GM19043 (cell line): ENCODE measurements around the gene CTNND2.
"Not testable (repeated sequence)": the region's sequence is repeated elsewhere in the genome, so short reads cannot be mapped to it uniquely, and the experiment has no call there.

Experiments
- ATAC-seq: cut with Tn5 transposase; IDR thresholded peaks from one replicate; pipeline ENCODE4 v1.9.1; 2021; ENCODE audit warnings: low read depth; ENCODE audit not compliant: unreplicated experiment

Gene CTNND2

DNA sequence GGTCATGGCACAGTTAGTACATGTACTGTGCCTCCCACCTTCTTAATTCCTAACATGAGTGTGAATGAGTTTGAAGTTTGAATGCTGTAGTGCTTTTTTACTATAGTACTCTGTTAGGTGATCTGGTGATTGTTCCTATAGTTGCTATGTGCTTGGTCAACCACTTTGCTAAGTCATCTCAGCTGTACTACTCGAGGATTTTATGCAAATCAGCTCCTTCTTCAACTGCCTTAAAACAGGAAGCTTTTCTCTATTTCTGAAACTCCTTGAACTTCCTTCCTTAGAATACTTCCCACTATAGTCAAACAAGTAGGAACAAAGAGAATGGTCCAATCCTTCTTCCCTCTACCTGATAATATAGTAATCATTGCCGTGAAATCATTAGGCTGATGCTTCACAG lies 219.6 kb downstream of the CTNND2 start:
- no peak for ATAC-seq

DNA sequence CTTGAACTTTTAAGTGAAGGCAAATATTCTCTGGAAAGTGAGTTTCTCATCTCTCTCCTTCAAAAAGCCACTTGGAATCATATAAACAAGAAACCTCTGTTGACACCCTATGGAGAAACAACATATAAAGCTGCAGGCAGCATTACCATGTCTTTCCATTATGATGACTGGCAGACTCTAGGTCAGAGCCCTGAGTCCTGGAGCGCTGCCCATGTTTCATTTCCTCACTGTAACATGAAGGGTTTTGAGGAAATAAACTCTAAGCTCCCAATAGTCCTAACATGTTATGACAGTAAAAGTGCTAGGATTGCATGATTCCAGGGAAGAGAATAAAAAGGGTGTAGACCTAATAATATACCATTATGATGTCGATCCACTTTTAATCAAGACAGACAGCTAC lies 220.6 kb downstream of the CTNND2 start:
- no peak for ATAC-seq

GRCh38 chr5:11681796-11682195 lies 222.4 kb downstream of the CTNND2 start:
- no peak for ATAC-seq

DNA sequence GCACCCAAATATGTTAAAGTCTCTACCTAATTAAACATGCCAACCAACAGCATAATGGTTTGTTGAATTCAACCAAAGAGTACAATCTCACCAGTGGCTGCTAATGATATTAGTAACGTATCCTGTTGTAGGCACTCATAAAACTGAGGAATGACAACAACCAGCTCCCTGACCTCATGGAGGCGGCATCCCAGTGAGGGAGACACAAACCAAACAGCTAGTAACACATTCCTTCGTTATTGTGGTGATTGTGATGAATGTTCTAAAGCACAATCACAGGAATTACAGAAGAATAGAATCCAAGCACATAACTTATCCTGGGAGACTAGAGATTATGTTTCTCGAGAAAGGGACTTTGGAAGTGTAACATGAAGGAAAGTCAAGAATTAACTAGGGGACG lies 224.6 kb downstream of the CTNND2 start:
- no peak for ATAC-seq

DNA sequence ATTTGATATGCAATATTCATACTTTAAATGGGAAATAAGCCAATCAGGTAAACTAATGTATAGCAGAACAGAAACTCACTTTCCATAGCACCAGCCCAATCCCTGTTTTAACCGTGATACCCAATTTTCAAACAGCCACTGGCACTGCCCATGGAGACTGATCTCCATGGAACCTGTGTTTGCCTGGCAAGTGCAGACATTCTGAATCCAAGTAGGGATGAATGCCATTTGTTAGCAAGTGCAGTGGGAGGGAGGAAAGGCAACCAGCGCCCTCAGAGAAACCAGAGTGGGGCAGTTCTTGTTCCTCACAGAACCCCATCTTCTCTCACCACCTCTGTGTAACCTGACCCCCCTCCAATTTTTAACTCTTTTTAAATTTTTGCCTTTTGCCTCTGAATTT lies 229.1 kb downstream of the CTNND2 start:
- no peak for ATAC-seq

DNA sequence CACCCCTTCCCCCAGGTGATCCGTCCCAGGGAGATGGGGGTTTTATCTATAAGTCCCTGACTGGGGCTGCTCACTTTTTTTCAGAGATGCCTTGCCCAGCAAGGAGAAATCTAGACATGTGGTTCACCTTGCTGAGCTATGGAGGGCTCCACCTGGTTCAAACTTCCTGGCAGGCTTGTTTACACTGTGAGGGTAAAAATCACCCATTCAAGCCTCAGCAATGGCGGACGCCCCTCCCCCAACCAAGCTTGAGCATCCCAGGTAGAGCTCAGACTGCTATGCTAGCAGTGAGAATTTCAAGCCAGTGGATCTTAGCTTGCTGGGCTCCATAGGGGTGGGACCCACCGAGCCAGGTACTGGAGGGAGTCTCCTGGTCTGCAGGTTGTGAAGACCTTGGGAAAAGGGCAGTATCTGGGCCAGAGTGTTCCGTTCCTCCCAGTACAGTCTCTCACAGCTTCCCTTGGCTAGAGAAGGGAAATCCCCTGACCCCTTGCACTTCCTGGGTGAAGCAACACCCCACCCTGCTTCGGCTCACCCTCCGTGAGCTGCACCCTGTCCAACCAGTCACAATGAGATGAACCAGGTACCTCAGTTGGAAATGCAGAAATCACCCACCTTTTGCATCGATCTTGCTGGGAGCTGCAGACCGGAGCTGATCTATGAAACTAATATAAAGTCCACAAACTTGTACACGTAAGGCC lies 231.7 kb downstream of the CTNND2 start:
- ATAC-seq, result no peak

DNA sequence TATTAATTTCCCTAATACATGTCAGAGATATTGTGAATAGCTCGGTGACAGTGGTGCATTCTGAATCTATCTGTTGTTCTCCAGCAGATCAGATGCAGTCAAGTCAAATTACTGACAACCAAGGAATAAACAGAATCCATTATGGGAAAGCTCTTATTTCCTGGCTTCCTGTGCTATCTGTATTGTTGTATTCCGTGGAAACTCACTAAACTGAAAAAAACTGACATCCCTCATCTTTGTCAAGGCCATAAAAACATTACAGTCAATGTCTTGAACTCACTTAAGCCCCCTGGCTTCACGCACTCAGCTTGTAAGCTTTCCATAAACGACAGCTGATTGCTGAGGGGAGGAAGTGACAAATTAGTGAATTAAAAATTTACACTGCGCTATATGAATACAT lies 245.9 kb downstream of the CTNND2 start:
- ATAC-seq, result no peak

DNA sequence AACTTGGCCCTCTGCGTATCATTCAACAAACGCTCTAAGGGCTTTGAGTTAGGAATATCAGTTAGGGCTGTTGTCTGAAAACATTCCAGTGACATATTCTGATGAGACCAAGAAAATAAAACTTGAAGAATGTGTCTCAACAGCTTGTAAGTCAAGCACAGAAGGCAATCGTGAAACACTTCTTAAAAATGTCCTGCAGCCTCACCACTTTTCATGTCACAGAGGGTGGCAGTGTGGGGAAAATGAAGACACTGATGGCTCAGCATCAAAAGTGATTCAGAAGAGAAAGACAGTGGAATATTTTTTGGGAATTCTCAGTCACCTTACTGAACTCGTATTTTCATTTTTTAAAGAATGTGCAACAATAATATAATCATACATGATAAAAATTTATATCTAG lies 247.3 kb downstream of the CTNND2 start:
- ATAC-seq, result no peak

GRCh38 chr5:11655681-11656080 lies 248.6 kb downstream of the CTNND2 start:
- no peak for ATAC-seq

- no peak for ATAC-seq
Observed at GRCh38 chr5:11650936-11651335, 253.3 kb downstream of the CTNND2 start.

DNA sequence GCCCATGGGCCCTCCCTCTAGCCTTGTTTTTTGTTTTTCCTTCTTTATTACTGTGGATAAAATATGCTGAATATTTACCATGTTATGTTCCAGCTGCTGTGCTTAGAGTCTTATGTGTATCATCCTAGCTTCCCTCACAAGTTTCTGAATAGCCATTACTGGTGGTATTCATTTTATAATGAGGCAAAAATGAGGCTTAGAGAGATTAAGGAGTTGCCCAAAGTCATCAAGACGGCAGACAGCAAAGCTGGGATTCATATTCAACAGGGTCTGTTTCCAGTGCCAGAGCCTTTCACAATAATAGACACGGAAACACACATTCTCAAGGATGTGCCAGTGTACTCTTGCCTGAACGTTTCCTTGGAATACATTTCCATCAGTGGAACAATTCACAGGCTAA lies 258.1 kb downstream of the CTNND2 start:
- no peak for ATAC-seq

DNA sequence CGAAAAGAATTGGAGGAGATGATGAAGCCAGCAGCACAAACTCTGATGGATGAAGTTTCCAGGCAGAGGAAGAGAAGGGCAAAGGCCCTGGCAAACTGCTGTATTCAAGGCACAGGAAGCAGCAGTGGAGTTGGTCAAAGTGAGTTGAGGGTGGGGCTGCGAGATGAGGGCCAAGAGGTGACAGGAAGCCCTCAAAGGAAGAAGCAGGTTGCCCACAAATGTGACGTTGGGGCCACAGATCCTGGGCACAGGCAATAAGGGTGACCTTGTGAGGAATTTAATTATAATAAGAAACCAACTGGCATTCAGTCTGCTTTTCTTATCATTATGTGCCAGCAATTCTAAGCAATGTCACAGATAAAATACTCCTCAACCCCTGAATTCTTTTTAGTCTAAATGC lies 261.8 kb downstream of the CTNND2 start:
- no peak for ATAC-seq

DNA sequence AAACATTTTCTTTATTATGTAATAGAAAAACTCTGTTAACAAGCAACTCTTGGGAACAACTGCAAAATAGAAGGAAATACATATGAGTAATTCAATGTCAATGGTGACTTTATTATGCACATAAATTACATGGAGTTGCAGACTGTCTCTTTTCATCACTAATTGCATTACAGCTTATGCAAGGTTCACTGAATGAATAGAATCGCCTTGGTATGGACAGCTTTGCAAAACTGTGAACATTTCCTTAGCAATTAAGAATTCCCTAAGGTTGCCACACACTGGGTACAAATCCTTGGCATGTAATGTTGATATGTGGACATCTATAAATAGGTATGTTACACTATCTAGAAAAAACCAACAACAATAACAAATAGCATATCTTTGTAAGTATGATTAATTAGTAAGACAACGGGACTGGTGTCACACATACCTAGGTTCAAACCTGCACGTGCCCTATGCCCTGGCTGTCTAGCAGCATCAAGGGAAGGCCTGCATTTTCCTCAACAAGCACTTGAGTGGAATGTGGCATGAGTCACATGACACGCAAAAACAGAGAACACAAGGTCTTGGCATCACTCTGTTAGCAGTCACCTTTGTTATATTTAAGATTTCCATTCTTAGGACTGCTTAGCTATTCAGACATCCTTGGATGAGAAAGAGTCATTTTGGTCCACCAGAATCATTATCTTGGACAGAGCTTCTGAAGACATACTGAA lies 263.9 kb downstream of the CTNND2 start:
- no peak for ATAC-seq

GRCh38 chr5:11622785-11623184 lies 281.5 kb downstream of the CTNND2 start:
- no peak for ATAC-seq

- ATAC-seq, result no peak
Observed at GRCh38 chr5:11620172-11620571, 284.1 kb downstream of the CTNND2 start.

DNA sequence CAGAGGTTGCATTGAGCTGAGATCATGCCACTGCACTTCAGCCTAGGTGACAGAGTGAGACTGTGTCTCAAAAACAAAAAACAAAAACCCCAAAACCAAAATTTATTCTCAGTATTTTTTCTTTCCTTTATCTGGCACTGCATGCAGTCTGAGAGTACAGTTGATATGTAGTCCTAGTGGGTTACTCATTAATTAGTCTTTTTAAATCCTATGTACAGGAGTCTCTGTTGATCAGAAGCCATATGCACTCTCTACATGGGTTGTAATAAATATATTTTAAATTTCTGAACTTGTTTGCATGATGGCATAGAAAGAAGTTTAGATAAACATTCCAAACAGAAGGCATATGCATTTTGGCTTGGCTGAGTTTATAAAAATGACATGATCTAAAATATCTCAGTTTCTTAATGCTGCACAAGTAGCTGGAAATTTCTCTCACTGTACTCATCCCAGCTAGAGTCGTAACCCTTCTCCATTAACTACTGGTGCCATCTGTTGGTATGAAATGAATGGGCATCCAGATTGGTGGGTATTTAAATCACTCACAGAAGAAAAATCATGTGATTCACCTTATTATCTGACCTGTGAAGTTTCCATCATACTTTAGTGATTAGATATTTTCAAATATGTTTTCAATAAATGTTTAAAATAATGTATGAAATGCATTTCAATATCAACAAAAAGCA lies 284.8 kb downstream of the CTNND2 start:
- no peak for ATAC-seq

DNA sequence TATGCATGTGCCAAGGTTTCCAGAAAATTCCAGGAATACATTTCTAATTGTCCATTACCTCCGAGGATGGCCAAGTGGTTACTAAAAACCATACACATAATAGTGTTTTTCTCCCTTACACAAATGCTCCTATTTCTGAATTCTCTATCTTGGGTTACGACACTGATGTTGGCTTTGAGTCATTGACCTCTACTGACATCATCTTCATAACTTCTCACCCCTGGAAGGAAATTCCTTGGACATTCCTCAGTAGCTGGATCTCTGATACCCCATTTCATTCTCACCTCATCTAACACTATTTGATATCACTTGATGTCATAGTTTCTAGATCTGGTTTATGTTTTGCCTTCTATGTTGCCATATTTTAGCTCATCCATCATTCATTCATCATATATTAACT lies 287.2 kb downstream of the CTNND2 start:
- no peak for ATAC-seq

DNA sequence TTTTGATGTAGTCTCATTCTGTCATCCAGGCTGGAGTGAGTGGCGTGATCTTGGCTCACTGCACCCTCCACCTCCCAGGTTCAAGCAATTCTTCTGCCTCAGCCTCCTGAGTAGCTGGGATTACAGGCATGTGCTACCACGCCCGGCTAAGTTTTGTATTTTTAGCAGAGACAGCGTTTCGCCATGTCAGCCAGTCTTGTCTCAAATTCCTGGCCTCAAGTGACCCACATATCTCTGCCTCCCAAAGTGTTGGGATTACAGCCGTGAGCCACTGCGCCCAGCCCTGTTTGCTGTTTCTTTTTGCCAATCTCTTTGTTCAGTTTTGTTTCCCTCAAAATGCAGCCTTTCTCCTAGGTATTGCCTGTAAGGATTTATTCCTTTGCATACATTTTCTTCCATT lies 287.6 kb downstream of the CTNND2 start:
- not testable (repeated sequence) for ATAC-seq

DNA sequence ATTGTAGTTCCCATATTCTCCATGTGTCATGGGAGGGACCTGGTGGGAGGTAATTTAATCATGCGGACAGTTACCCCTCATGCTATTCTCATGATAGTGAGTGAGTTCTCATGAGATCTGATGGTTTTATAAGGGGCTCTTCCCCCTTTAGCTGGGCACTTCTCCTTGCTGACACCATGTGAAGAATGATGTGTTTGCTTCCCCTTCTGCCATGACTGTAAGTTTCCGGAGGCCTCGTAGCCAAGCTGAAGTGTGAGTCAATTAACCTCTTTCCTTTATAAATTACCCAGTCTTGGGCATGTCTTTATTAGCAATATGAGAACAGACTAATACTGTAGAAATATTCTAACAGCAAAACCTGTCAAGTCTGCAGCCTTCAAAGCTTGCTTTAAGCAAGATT lies 293.2 kb downstream of the CTNND2 start:
- ATAC-seq, result no peak

DNA sequence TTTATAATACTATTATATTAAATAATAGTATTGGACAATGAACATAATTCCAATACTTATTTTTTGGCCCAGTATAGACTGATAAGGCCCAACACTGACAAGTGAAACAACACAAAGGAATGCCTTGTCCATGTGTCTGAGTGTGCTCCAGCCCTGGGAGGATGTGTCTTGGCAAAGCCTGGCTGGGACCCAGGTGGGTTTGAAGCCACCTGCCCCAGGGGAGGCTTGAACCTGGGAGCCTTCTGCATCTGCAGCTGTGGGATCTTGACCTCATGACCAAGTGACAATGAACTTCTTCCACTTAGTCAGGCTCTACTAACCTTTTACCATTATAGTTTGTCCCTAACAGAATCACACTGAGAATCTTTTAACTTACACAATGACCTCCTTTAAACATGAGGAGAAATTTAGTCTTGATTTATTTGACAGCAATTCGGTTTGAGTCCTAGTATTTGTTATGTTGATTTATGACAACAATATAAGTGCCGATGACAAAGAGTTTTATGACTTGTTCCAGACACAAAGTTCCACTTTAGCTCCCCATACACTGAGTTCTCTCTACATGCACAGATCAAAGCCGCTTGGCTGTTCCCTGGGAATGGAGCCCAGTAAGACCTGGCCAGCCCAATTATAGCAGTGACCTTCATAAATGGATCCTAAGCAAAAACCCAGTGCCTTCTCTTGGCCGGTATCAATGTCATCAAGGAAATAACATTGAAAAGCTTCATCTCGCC lies 294.5 kb downstream of the CTNND2 start:
- ATAC-seq, result no peak

- no peak for ATAC-seq
Observed at GRCh38 chr5:11608530-11608929, 295.7 kb downstream of the CTNND2 start.
